Peyer's patch (tissue), 4 donors: ENCODE results near the gene SUN5.

Experiments
- CTCF ChIP-seq, 6 experiments: fragments of 450-650 bp in 4 of 6; fragments of 200-600 bp in 2 of 6; sonication (generic) in 1 of 6; IDR thresholded peaks; one replicate each; pipeline ENCODE4 v1.5.1; 2017 to 2019; ENCODE audit warnings: antibody characterized with exemption in 6 of 6, mild to moderate bottlenecking in 3 of 6, moderate library complexity in 1 of 6
- POLR2A ChIP-seq, 2 donors: fragments of 450-650 bp; IDR thresholded peaks; one replicate each; pipeline ENCODE4 v1.5.1; 2017; ENCODE audit warnings: antibody characterized with exemption in 2 of 2, mild to moderate bottlenecking in 2 of 2, moderate library complexity in 2 of 2

GRCh38 chr20:33005132-33005566 is 916 bp upstream of the SUN5 start:
- TF ChIP-seq CTCF (IDR thresholded peaks at IDR 0.05) (peak; percentile 22 to 59 (median 39)), POLR2A (IDR thresholded peaks at IDR 0.05) (no peak)
